Natural killer cell (primary cell): ENCODE data around the gene RANBP17. TPM values are rescaled to one million over a fixed set of nuclear protein-coding genes. Genes with fewer than 3 reads are reported as not detected.
"Not testable (repeated sequence)": the region's sequence is repeated elsewhere in the genome, so short reads cannot be mapped to it uniquely, and the experiment has no call there.

Source experiments
- ATAC-seq, 3 donors: fragments of 150-1000 bp in 2 of 3; fragments of 200-7000 bp in 1 of 3; cut with Tn5 transposase; 1 replicate in 1 of 3; 2 replicates in 2 of 3; pipeline ENCODE4 v1.10.0; 2021; ENCODE audit warnings: mild to moderate bottlenecking in 2 of 3, moderate library complexity in 2 of 3
- DNase-seq, 2 donors: peaks; one replicate each; pipeline versions ENCODE4 v3.0.0 to v3.0.0-alpha.2; 2013 to 2021; ENCODE audit warnings: mixed read lengths in 1 of 2
- H3K27ac ChIP-seq: one replicate; pipeline ENCODE4 v1.5.1; 2013; ENCODE audit warnings: mild to moderate bottlenecking, low read length
- H3K27me3 ChIP-seq: one replicate; pipeline ENCODE4 v1.6.1; 2013; ENCODE audit warnings: low read length; ENCODE audit not compliant: control insufficient read depth, insufficient read depth
- H3K36me3 ChIP-seq: one replicate; pipeline ENCODE4 v1.6.1; 2013; ENCODE audit warnings: low read length; ENCODE audit not compliant: control insufficient read depth, insufficient read depth
- H3K4me1 ChIP-seq: one replicate; pipeline ENCODE4 v1.6.1; 2013; ENCODE audit warnings: low read length; ENCODE audit not compliant: control insufficient read depth, insufficient read depth
- H3K4me3 ChIP-seq: one replicate; pipeline ENCODE4 v1.5.1; 2013; ENCODE audit warnings: low read length
- H3K9me3 ChIP-seq: one replicate; pipeline ENCODE4 v1.6.1; 2013; ENCODE audit warnings: low read length; ENCODE audit not compliant: control insufficient read depth, insufficient read depth
- H3K27ac Mint-ChIP-seq, 2 donors: one replicate each; pipeline ENCODE4 v1.8.0; 2022; ENCODE audit warnings: mild to moderate bottlenecking in 2 of 2, mixed read lengths in 2 of 2, moderate library complexity in 1 of 2
- H3K27me3 Mint-ChIP-seq, 2 donors: one replicate each; pipeline ENCODE4 v1.8.0; 2022; ENCODE audit warnings: low read depth in 2 of 2, mixed read lengths in 2 of 2
- H3K36me3 Mint-ChIP-seq: one replicate; pipeline ENCODE4 v1.8.0; 2022; ENCODE audit warnings: mixed read lengths
- H3K4me1 Mint-ChIP-seq, 2 donors: one replicate each; pipeline ENCODE4 v1.8.0; 2022; ENCODE audit warnings: mixed read lengths in 2 of 2
- H3K4me3 Mint-ChIP-seq: one replicate; pipeline ENCODE4 v1.8.0; 2022; ENCODE audit warnings: mild to moderate bottlenecking, moderate library complexity, mixed read lengths
- H3K9me3 Mint-ChIP-seq, 2 donors: one replicate each; pipeline ENCODE4 v1.8.0; 2022; ENCODE audit warnings: mixed read lengths in 2 of 2
- WGBS: methylation state at CpG from one replicate; pipeline ENCODE4 v1.1.7; 2013; ENCODE audit warnings: missing lambda C conversion rate; ENCODE audit not compliant: insufficient coverage; 5-methylcytosine and 5-hydroxymethylcytosine counted together
- intact Hi-C: fragments of 100-400 bp; cut with micrococcal nuclease; formaldehyde crosslinking; loops from one replicate; pipeline ENCODE4 v1.14.2; 2022
- total RNA-seq, 4 donors: library from RNA; stranded (reverse); fragments of 120-200 nt in 1 of 4; gene quantifications; one replicate each; pipeline versions ENCODE4 v1.2.3 to v1.2.4, GENCODE V29; 2013 to 2022
- TF ChIP-seq, protein P1 (sequence below): fragments of 200-600 bp; IDR thresholded peaks from one replicate; pipeline ENCODE4 v1.8.0; 2022; ENCODE audit warnings: antibody characterized with exemption

The RANBP17 gene
- total RNA-seq, 3 donors from 2014 or later (not counting 1 experiment from before 2014, with no cell fraction given), result 11.2 to 15.0 (median 12.6) TPM

DNA sequence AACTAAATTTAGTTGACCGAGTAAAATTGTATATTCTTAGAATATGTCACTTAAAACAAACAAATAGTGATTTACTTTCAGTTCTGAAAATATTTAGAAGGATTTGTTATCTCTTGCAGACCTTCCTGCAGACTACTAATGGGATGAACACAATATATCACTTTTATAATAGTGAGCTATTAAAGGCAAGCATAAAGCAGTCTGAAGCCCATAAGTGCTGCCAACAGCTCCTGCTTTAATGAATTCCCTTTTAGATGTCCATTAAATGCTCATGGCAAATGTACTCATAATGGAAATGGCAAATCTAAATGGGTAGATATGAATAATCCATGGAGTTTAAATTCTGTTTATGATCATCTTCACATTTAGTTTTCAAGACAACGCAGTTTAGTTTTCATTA is 170.2 kb downstream of the RANBP17 start:
- intact Hi-C loops, result no loop called here
- Mint-ChIP-seq H3K4me3 (no peak overlapping the region), H3K4me1 (no peaks in the 10 kb centered on the region), H3K9me3 (no peaks in the 10 kb centered on the region), H3K27me3 (no peaks in the 10 kb centered on the region), H3K27ac (no peak overlapping the region), H3K36me3 (no peaks in the 10 kb centered on the region)
- Histone ChIP-seq H3K36me3 (no peaks in the 10 kb centered on the region), H3K27ac (no peak overlapping the region), H3K4me3 (no peak overlapping the region), H3K9me3 (no peaks in the 10 kb centered on the region), H3K27me3 (no peaks in the 10 kb centered on the region), H3K4me1 (no peaks in the 10 kb centered on the region)
- ATAC-seq (no peak), DNase-seq (no peak)
- TF ChIP-seq, protein P1, sequence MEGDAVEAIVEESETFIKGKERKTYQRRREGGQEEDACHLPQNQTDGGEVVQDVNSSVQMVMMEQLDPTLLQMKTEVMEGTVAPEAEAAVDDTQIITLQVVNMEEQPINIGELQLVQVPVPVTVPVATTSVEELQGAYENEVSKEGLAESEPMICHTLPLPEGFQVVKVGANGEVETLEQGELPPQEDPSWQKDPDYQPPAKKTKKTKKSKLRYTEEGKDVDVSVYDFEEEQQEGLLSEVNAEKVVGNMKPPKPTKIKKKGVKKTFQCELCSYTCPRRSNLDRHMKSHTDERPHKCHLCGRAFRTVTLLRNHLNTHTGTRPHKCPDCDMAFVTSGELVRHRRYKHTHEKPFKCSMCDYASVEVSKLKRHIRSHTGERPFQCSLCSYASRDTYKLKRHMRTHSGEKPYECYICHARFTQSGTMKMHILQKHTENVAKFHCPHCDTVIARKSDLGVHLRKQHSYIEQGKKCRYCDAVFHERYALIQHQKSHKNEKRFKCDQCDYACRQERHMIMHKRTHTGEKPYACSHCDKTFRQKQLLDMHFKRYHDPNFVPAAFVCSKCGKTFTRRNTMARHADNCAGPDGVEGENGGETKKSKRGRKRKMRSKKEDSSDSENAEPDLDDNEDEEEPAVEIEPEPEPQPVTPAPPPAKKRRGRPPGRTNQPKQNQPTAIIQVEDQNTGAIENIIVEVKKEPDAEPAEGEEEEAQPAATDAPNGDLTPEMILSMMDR, result no peak
- no CpG with 5 or more reads among the region's 2 CpGs for WGBS

DNA sequence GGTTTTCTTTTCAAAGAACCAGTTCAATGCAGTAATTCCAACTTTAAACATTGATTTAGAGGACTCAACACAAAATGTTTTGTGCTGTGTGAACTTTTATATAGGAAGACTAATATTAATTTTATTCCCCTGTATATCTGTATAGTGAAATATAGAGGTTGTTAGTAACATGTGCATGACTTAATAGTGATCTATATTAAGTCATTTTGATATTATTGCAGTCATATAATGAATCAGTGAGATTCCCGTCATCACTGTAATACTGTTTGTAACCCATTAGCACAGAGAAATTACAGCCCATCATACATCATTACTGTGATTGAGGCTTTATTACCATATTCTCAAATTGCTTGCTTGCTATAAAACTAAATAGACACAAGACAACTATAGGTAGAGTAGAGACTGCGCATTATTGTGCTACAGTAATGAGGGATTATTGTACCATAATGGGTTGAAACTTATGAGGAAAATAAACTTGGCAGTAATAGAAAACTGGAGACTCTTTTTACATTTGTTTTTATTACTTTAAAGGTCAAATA is 170.7 kb downstream of the RANBP17 start:
- Mint-ChIP-seq H3K36me3 (no peaks in the 10 kb centered on the region), H3K27me3 (no peaks in the 10 kb centered on the region), H3K4me3 (no peak overlapping the region), H3K27ac (no peak overlapping the region), H3K4me1 (no peaks in the 10 kb centered on the region), H3K9me3 (no peaks in the 10 kb centered on the region)
- WGBS, result 100% methylated on average over 1 of the region's 2 CpGs
- Histone ChIP-seq H3K27ac (no peak overlapping the region), H3K4me3 (no peak overlapping the region), H3K27me3 (no peaks in the 10 kb centered on the region), H3K4me1 (no peaks in the 10 kb centered on the region), H3K36me3 (no peaks in the 10 kb centered on the region), H3K9me3 (no peaks in the 10 kb centered on the region)
- TF ChIP-seq, protein P1, result no peak
- no peak for ATAC-seq
- DNase-seq, result no peak
- intact Hi-C loops, result no loop called here

DNA sequence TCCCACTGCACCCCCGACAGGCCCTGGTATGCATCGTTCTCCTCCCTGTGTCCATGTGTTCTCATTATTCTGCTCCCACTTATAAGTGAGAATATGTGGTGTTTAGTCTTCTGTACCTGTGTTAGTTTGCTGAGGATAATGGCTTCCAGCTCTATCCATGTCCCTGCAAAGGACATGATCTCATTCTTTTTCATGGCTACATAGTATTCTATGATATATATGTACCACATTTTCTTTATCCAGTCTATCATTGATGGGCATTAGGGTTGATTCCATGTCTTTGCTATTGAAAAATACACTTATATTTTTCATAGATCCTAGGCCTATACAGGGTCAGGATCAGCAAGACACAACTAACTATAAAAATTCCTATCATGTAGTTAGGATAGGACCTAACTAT is 180.1 kb downstream of the RANBP17 start:
- H3K4me3 Mint-ChIP-seq, H3K36me3 ChIP-seq, H3K27me3 ChIP-seq, H3K4me1 ChIP-seq, intact Hi-C loops, H3K9me3 ChIP-seq, H3K4me1 Mint-ChIP-seq, DNase-seq, ATAC-seq, H3K27me3 Mint-ChIP-seq, H3K9me3 Mint-ChIP-seq, H3K4me3 ChIP-seq, H3K27ac Mint-ChIP-seq, H3K27ac ChIP-seq, H3K36me3 Mint-ChIP-seq: not testable (repeated sequence)
- no CpG with 5 or more reads among the region's 2 CpGs for WGBS

DNA sequence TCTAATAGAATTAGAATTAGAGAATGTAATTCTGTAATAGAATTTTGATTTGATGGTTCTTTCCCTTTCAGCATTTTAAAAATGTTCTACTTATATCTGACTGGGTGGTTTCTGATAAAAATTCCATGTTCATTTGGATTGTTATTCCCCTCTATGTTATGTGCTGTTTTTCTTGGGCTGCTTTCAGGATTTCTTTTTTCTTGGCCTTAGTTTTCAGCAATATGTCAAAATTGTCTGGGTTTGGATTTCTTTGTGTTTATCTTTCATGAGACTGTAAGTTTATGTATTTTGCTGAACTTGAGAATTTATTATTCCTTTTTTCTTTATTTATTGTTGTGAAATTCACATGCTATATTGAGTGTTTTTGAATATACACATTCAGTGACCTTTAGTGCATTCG is 189.1 kb downstream of the RANBP17 start:
- no peak overlapping the region for H3K27ac Mint-ChIP-seq
- DNase-seq (no peak), ATAC-seq (no peak)
- H3K36me3 Mint-ChIP-seq, result no peaks in the 10 kb centered on the region
- intact Hi-C loops, result no loop called here
- WGBS, result no CpG with 5 or more reads among the region's 1 CpG
- H3K27me3 Mint-ChIP-seq, result no peaks in the 10 kb centered on the region
- Histone ChIP-seq H3K4me3 (no peak overlapping the region), H3K36me3 (no peaks in the 10 kb centered on the region), H3K27ac (no peak overlapping the region), H3K4me1 (no peaks in the 10 kb centered on the region), H3K27me3 (no peaks in the 10 kb centered on the region), H3K9me3 (no peaks in the 10 kb centered on the region)
- H3K9me3 Mint-ChIP-seq, result peaks cover 2 to 10% of the 10 kb centered on the region in 2 donors
- peaks cover 0 to 4% of the 10 kb centered on the region in 2 donors for H3K4me1 Mint-ChIP-seq
- H3K4me3 Mint-ChIP-seq, result no peak overlapping the region
- TF ChIP-seq, protein P1, result no peak
